Middle frontal gyrus (tissue), 1 donor: ENCODE measurements around the gene UBE2M.
A peak's percentile ranks its signal among the peaks of the same experiment; 100 is the strongest.
"Not testable (repeated sequence)": the region's sequence is repeated elsewhere in the genome, so short reads cannot be mapped to it uniquely, and the experiment has no call there.

Experiments
- DNase-seq: peaks from one replicate; pipeline ENCODE4 v3.0.0-alpha.2; 2015; ENCODE audit warnings: low spot score; ENCODE audit errors: extremely low spot score

The UBE2M gene

DNA sequence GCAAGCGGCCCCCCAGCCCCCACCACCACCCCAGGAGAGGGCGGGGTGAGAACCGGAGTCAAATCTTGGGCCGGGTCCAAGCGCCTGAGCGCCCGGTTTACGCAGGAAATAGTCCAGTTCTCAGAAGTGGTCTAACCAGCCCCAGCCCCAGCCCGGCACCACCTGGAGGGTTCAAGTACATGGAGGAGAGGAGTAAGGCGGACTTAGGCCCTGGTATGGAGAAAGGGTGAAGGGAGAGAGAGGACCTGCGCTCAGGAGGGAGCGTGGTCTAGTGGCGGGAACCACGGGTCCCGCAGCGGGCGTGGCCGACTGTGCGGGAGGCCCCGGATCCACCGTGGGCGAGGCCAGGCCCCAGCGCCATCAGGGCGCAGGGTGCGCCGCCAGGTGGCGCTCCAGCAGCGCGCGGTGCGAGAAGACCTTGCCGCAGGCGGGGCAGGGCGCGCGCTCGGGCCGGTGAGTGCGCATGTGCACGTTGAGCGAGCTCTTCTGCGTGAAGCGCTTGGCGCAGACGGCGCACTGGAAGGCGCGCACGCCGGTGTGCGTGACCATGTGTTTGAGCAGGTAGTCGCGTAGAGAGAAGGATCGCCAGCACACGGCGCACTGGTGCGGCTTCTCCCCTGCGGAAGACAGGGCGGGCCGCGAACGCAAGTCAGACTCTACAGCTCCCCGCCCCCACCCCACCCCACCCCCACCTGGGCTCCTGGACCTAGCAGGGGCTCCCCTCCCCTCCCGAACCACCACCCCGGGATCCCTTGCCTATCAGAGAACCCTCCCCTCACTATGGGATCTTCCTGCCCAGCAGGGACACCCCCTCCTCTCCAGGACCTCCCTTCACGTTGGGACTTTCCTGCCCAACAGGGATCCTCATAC is 44.5 kb downstream of the UBE2M start:
- DNase-seq = peak; percentile 84

GRCh38 chr19:58513213-58513693 is 45.2 kb downstream of the UBE2M start:
- DNase-seq = no peak

DNA sequence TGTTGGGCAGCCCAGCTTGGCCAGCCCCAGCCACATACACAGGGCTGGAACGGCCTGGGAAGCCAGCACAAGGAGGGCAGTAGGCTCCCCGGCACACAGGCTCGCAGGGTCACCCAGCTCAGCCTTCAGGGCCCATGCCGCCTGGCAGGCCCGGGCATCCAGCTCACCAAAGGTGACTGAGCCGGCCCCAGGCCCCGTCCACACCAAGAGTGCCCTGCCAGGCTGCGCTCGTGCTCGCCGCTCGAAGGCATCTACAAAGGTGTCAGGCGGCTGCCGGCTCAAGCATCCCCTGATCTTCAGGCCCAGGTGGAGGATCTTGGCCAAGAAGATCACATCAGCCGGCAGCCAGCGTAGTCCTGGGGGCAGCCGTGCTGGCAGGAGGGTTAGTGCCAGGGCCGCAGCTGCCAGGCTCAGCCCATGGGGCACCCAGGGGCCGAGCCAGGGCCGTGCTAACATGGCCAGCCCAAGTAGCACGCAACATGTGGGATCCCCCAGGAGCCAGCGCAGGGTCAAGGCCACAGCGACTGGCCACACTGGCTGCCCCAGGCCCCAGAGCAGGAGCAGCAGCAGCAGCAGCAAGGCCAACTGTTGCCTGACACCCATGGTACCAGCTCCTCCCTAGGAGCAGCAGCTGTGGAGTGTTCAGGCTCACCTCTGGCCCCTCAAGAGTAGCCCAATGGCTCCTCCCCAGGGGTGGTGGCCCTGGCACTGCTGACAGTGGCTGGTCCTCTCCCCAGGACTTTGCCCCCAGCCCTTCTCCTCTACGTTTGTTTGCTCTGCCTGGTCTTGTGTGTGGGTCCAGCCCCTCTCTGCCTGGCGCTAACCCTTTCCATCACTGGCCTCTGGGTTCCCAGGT is 46.8 kb downstream of the UBE2M start, which contains the start of gene SLC27A5:
SLC27A5 (minus strand) TSS at position 640 of the 856 bp plus-strand sequence; CDS start at position 603, 37 bp downstream.
- no peak for DNase-seq

DNA sequence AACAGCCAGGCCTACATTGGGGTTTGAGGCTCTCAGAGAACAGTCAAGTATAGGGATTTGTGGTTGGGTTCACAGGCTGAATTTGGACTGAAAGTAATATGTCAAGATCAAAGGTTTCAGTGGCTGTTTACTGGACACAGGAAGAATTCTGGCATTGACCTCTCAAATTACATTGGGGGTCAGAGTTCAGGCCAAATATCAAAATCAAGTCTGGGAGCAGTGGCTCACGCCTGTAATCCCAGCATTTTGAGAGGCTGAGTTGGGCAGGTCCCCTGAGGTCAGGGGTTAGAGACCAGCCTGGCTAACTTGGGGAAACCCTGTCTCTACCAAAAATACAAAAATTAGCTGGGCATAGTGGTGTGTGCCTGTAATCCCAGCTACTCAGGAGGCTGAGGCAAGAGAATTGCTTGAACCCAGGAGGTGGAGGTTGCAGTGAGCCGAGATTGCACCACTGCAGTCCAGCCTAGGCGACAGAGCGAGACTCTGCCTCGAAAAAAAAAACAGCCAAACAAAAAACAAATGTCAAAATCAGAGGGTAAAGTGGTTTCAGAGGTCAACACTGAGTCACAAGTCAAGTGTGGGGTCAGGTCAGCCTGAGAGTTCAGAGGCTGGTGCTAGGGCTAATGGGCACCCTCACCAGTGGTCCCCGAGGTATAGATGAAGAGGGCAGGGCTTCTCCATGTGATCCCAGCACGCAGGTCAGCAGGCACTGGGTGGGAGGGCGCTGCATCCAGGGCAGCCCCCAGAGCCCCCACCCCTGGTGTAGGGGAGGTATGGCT is 48.1 kb downstream of the UBE2M start:
- no peak for DNase-seq

DNA sequence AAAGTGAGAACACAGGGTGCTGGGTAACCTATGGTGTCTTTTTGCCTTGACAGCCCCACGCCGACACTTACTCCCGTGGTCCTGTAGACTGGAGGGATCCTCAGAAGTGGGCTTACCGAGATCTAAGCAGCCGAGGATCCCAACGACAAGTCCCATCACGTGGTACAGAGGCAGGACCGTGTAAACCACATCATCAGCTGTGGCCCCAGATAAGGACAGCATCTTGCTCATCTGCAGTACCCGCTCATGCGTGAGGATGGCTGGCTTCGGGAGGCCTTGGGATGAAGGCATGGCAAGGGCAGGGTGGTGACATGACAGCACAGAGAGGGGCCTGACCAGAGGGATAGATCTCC is 48.7 kb downstream of the UBE2M start:
- no peak for DNase-seq

DNA sequence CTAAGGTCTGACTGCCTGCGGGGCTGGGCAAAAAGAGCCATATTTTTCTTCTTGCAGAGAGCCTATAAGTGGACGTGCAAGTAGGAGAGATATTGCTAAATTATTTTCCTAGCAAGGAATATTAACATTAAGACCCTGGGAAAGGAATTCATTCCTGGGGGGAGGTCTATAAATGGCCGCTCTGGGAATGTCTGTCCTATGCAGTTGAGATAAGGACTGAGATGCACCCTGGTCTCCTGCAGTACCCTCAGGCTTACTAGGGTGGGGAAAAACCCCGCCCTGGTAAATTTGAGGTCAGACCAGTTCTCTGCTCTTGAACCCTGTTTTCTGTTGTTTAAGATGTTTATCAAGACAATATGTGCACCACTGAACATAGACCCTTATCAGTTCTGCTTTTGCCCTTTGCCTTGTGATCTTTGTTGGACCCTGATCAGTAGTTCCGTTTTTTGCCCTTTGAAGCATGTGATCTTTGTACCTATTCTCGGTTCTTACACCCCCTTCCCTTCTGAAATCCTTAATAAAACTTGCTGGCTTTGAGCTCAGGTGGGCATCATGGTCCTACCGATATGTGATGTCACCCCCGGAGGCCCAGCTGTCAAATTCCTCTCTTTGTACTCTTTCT is 50.7 kb downstream of the UBE2M start:
- DNase-seq = not testable (repeated sequence)
